HG03280 (cell line): Measurements from ENCODE around the gene CTNNA1.
"Not testable (repeated sequence)": the region's sequence is repeated elsewhere in the genome, so short reads cannot be mapped to it uniquely, and the experiment has no call there.

Experiments
- ATAC-seq: cut with Tn5 transposase; IDR thresholded peaks from one replicate; pipeline ENCODE4 v1.9.1; 2021; ENCODE audit warnings: mild to moderate bottlenecking, moderate library complexity; ENCODE audit not compliant: unreplicated experiment

The CTNNA1 gene

GRCh38 chr5:138722544-138723177 is 30.6 kb upstream of the CTNNA1 start:
- no peak for ATAC-seq

- ATAC-seq = no peak
Measured at GRCh38 chr5:138724470-138725146, 28.6 kb upstream of the CTNNA1 start.

DNA sequence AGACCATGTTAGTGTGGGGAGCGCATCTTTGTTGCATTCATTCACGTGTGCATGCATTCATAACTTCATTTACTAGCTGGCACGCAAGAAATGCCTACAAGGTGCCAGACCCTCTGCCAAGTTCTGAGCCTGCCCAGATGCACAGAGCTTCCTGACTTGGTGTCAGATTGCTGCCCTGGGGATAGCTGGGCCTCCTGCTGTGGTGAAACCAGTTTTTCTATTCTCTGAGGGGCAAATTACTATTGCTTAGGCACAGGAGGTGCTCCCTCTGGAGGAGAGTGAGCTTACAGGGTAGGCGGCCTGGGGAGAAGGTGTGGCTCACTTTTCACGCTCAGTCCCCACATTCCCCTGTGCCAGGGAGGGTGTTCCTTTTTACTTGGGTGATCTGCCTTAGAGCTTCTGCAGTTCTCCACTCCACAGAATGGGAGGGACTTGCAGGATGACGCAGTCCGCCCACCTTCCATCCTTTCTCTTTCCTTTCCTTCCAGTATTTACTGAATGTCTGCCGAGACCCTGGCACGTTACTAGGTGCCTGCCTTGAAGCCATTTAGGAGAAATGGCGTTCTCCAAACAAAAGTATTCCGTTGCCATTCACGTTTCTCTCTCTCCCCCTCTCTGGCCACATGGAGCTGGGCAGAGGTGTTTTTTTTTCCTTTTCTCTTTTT is 27.9 kb upstream of the CTNNA1 start:
- no peak for ATAC-seq

- no peak for ATAC-seq
Measured at GRCh38 chr5:138725818-138726416, 27.3 kb upstream of the CTNNA1 start.

- ATAC-seq = no peak
Measured at GRCh38 chr5:138726848-138727247, 26.4 kb upstream of the CTNNA1 start.

DNA sequence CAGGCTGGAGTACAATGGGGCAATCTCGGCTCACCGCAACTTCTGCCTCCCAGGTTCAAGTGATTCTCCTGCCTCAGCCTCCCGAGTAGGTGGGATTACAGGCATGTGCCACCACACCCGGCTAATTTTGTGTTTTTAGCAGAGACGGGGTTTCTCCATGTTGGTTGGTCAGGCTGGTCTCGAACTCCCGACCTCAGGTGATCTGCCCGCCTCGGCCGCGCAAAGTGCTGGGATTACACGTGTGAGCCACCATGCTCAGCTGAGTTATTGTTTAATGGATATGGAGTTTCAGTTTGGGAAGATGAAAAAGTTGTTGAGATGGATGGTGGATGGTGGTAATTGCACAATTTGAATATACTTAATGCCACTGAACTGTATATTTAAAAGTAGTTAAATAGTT is 22.7 kb upstream of the CTNNA1 start:
- ATAC-seq = not testable (repeated sequence)

GRCh38 chr5:138732466-138732865 is 20.8 kb upstream of the CTNNA1 start:
- no peak for ATAC-seq

- ATAC-seq = no peak
Measured at GRCh38 chr5:138732933-138733332, 20.3 kb upstream of the CTNNA1 start.

GRCh38 chr5:138733509-138733908 is 19.7 kb upstream of the CTNNA1 start:
- ATAC-seq = no peak

DNA sequence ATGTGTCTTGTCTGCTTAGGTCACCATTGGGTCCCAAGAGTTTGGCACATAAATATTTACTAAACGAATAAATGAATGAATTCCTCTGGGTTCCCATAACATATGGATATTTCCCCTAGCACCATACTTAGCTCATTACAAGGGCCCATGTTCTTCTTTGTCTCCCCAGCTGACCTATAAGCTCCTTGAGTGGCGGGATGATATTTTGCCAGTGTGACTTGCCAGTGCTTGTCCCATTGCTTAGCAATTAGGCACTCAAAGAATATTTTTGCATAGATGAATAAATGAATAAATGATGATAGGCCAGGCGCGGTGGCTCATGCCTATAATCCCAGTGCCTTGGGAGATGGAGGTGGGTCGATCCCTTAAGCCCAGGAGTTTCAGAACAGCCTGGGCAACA is 16.9 kb upstream of the CTNNA1 start:
- no peak for ATAC-seq

GRCh38 chr5:138737494-138738265 is 15.5 kb upstream of the CTNNA1 start:
- no peak for ATAC-seq

- ATAC-seq = no peak
Measured at GRCh38 chr5:138738399-138738798, 14.8 kb upstream of the CTNNA1 start.

DNA sequence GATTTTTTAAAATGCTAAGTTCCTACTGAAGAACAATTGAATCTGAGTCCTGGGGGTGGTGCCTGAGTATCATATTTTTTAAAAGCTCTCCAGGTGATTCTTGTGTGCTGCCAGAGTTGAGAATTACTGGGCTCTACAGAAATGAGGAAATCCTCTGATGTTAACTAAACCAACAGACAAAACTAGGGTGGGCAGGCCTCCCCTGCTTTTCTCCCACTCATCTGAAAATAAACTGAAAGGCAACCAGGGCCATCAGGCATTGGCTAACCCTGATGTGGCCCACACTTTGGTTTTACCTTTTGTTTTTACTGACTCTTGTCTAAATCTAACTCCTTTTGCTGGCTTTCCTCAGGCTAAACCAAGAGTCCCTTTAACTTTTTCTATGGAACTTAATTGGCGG is 13.3 kb upstream of the CTNNA1 start:
- ATAC-seq = no peak

- ATAC-seq = no peak
Measured at GRCh38 chr5:138743484-138743883, 9.7 kb upstream of the CTNNA1 start.

- ATAC-seq = no peak
Measured at GRCh38 chr5:138745268-138745667, 8.0 kb upstream of the CTNNA1 start.

- no peak for ATAC-seq
Measured at GRCh38 chr5:138748630-138749081, 4.6 kb upstream of the CTNNA1 start.

- ATAC-seq = not testable (repeated sequence)
Measured at GRCh38 chr5:138751344-138751743, 1.9 kb upstream of the CTNNA1 start.

DNA sequence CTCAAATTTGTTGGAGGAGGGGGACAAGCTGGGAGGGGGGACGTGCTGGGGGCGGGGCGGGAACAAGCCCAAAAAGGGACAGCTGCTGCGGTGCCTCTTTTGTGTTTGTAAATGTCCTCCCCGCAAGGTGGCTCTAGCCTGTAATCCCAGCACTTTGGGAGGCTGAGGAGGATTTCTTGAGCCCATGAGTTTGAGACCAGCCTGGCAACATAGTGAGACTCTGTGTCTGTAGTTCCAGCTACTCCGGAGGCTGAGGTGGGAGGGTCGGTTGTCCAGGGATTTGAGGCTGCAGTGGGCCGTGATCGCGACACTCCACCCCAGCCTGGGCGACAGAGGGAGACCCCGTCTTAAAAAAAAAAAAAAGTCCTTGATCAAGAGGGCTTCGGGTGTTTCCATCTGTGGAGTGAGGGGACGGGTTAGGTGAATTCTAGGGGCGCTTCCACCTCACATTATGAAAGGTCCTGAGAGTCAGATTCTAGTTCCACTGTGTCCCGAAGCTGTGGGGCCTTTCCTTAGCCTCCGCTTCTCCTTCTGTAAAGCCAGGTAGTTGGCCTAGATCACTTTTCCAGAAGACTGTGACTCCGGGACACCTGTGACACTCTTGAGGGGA is 779 bp upstream of the CTNNA1 start:
- ATAC-seq = no peak

- ATAC-seq = peak; percentile 27
Measured at GRCh38 chr5:138753794-138754698, 821 bp downstream of the CTNNA1 start.

- ATAC-seq = no peak
Measured at GRCh38 chr5:138754699-138755057, 1.5 kb downstream of the CTNNA1 start.
